ENCODE data around the gene CDH2.
"Not testable (repeated sequence)": the region's sequence is repeated elsewhere in the genome, so short reads cannot be mapped to it uniquely, and the experiment has no call there.

Gene CDH2

DNA sequence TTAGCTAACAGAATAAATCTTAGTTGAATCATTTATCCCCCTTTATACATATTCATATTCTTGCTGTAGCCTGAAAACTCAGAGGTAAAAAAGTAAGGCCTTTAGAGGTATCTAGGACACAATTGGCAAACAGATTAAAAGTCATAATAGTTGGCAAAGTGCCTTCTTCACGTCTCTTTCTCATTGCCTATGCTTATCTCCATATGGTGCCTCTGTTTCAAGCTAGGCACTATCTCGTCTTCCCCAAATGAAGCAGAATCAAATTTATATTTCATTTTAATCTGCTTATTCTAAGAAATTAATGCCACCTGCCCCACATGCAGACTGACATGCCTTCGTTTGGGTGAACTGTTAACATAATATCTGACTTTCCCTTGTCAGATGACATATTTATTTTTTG lies 245.4 kb downstream of the CDH2 start:
- DNase-seq (ENCODE audit: low spot score), result no peak
- FAIRE-seq, result no peak

DNA sequence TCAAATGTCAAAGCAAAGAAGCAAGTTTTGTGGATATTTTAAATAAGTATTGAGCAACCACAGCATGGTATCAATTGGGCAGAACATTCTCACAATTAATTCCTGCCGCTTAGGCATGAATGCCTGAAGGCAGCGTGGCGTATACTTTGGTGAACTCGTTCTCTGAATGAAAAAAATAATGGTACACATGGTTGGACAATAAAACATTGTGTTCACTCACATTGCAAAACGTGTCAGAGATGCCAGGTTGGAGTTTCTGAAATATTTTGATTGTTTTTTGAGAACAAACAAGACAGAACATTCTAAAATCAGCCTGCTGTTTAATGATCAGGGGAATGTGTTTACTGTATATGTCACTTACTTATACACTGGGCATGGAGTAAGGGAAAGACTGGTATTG lies 254.2 kb downstream of the CDH2 start:
- FAIRE-seq (no peak), DNase-seq (ENCODE audit: low spot score) (no peak)

DNA sequence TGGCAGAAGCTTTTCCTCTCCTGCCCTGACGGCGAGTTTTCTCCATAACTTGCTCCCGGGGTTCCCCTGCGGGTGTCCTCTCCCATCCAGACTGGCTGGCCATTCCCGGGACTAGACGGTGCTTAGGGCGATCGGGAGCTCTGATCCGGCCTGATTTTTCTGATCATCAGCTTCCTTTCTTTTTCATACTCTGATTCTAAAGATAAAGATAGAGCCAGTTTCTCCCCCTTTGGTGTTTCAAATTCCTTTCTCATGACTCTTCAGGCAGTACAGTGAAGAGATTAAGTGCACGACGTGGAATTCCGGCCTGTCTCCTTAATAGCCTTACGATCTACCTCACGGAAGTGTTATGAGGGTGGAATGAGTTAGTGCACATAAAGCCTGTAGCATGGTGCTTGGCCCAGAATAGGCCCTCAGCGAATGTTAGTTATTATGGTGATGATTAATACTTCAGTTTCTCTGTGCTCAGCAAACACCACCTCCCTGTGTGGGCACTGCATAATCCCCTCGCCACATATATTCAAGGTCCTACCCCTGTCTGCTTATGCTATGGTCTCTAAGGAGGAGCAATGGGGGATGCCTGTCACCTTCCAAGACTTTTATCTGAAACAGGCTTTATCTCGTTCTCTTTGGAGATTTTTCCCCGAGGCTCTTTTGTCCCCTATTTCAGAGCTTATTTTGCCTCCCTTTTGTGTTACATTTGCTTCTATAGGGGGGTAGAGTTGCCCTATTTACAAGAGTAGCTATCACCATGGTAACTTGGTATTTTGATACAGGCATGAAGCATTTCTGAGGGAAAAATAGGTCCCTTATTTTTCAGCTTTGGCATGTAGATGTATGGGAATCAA lies 254.8 kb downstream of the CDH2 start:
- DNase-seq (ENCODE audit: low spot score), result peak; percentile 97
- peak; percentile 91 for FAIRE-seq

DNA sequence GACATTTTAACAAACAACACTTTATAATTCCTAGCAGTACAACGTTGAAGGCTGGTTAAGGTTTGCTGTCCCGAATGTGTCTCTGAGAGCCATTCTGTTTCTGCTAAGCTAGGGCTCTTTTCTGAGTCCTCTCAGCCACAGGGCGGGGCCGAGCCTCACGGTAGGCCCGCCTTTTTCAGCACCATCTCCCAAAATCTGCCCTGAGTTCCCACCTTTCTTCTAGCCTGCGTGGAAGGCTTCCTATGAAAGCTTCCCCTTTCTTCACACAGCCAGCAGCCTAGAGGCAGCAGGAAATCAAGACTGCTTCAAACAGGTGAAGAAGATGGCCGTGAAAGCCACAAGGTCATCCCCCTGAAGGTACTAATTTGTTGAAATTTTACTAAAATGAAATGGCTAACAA lies 255.5 kb downstream of the CDH2 start:
- FAIRE-seq (no peak), DNase-seq (ENCODE audit: low spot score) (no peak)

DNA sequence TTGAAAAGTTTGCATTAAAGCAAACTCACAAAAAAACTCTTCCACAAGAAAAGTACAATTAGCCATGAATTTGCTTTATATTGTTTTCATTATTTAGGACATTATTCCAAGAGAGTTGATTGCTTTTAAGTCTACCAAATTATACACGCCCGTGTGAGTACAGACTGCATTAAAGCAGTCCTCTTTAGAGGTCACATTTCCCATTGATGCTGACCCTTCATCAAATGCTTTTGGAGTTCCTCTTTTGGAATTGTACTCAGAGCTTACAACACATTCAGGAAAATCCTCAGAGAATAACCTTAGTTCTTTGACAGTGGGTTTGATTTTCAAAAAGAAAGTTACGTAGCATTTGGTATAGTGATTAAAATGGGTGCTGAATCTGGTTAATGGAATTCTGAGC lies 256.1 kb downstream of the CDH2 start:
- no peak for FAIRE-seq
- DNase-seq (ENCODE audit: low spot score), result no peak

DNA sequence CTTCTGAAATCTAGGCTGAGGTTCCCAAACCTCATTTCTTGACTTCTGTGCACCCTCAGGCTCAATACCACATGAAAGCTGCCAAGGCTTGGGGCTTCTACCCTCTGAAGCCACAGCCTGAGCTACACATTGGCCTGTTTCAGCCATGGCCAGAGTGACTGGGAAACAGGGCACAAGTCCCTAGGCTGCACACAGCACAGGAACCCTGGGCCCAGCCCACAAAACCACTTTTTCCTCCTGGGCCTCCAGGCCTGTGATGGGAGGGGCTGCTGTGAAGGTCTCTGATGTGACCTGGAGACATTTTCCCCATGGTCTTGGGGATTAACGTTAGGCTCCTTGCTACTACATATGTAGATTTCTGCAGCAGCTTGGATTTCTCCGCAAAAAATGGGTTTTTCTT lies 270.7 kb downstream of the CDH2 start:
- FAIRE-seq; DNase-seq (ENCODE audit: low spot score): not testable (repeated sequence)

DNA sequence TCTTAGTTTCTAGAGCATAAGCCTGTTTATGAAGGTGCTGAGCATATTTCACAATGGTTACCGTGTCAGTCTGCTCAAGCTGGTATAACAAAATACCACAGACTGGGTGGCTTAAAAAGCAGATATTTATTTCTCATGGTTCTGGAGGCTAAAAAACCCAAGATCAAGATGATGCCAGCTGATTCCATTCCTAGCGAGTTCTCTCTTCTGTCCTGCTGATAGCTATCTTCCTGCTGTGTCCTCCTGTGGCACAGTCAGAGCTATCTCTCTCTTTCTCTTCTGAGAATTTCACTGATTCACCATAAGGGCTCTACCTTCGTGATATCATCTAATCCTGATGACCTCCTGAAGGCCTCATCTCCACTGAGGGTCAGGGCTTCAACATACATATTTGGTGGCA lies 273.0 kb downstream of the CDH2 start:
- no peak for DNase-seq (ENCODE audit: low spot score)
- FAIRE-seq, result no peak

DNA sequence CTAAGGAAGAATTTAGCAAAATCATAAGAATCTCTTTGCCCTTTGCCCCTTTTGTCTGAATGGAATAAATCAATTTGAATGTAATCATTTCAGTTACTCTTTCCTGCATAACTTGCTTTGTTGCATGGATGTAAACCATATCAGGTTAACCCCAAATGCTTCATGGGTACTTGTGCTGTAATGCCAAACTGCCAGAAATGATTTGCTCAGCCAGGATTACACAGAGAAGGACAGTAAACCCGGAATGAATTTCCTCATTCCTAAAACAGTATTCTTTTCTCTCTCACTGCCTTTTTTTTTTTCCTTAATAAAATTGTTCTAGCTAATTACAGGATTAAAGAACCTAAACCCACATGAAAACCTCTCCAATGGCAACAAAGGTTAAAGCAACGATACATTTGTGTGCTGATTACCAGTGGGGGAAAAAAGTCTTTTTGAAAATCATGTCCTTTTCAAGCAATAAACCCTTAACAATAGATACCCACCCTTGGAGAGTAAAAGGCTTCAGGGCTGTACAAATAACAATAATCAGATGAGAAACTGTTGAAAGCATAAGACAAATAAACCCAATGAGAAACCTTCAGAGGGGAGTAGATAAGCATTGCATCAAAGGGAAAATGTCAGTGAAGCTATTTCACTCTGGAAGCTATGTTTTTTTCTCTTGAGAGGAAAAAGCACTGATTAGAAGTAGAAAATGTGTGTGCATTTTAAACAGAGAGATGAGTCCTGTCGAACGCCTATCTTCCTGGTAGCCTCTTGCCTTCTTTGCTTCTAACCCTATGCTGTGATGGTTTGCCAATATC lies 275.3 kb downstream of the CDH2 start:
- FAIRE-seq (no peak), DNase-seq (ENCODE audit: low spot score) (no peak)

All from RCC 7860 (cell line).